HepG2 (cell line): ENCODE measurements around the gene OR1F1. TPM values are rescaled to one million over a fixed set of nuclear protein-coding genes. Genes with fewer than 3 reads are reported as not detected.

ENCODE experiments used
- CAMTA2 ChIP-seq: sonication (generic); formaldehyde crosslinking; IDR thresholded peaks from 2 replicates; pipeline ENCODE4 v1.4.0; 2020; ENCODE audit warnings: mild to moderate bottlenecking, missing genetic modification reagents, borderline replicate concordance
- ELF3 ChIP-seq: IDR thresholded peaks from 2 replicates; pipeline ENCODE4 v1.6.1; 2016; ENCODE audit warnings: missing genetic modification reagents, missing compliant biosample characterization
- IKZF5 ChIP-seq: IDR thresholded peaks from 2 replicates; pipeline ENCODE4 v1.6.1; 2018; ENCODE audit warnings: missing genetic modification reagents, mild to moderate bottlenecking, missing compliant biosample characterization
- KDM5B ChIP-seq: sonication (generic); formaldehyde crosslinking; IDR thresholded peaks from 2 replicates; pipeline ENCODE4 v1.4.0; 2020; ENCODE audit warnings: missing genetic modification reagents, mild to moderate bottlenecking, borderline replicate concordance
- NFIB ChIP-seq: sonication (generic); formaldehyde crosslinking; IDR thresholded peaks from 2 replicates; pipeline ENCODE4 v1.9.0; 2021; ENCODE audit warnings: missing genetic modification reagents, mild to moderate bottlenecking, borderline replicate concordance
- NFKBIZ ChIP-seq: IDR thresholded peaks from 2 replicates; pipeline ENCODE4 v1.6.1; 2018; ENCODE audit warnings: missing genetic modification reagents, missing compliant biosample characterization
- SALL1 ChIP-seq: sonication (generic); formaldehyde crosslinking; IDR thresholded peaks from 2 replicates; pipeline ENCODE4 v1.8.0; 2022; ENCODE audit warnings: mild to moderate bottlenecking, missing genetic modification reagents
- SOX13 ChIP-seq, 3 experiments: fragments of 450-650 bp in 1 of 3; sonication (generic) in 1 of 3; formaldehyde crosslinking in 1 of 3; IDR thresholded peaks in 2 of 3; conservative IDR thresholded peaks in 1 of 3; 2 replicates each; pipeline versions ENCODE4 v1.5.0 to v1.6.1; 2016 to 2020; ENCODE audit warnings: antibody characterized with exemption in 1 of 3, mild to moderate bottlenecking in 1 of 3, missing compliant biosample characterization in 1 of 3, missing genetic modification reagents in 1 of 3, moderate library complexity in 1 of 3
- ZMYM3 ChIP-seq: sonication (generic); formaldehyde crosslinking; IDR thresholded peaks from 2 replicates; pipeline ENCODE4 v1.5.1; 2020; ENCODE audit warnings: mild to moderate bottlenecking, missing genetic modification reagents
- ZNF292 ChIP-seq: sonication (generic); formaldehyde crosslinking; IDR thresholded peaks from 2 replicates; pipeline ENCODE4 v1.8.1; 2022; ENCODE audit warnings: mild to moderate bottlenecking, low read depth, missing genetic modification reagents, borderline replicate concordance
- ZNF430 ChIP-seq: sonication (generic); formaldehyde crosslinking; IDR thresholded peaks from 2 replicates; pipeline ENCODE4 v1.9.0; 2021; ENCODE audit warnings: mild to moderate bottlenecking, missing genetic modification reagents
- ZNF496 ChIP-seq: sonication (generic); formaldehyde crosslinking; IDR thresholded peaks from 2 replicates; pipeline ENCODE4 v1.8.1; 2023; ENCODE audit warnings: mild to moderate bottlenecking, moderate library complexity, missing genetic modification reagents; ENCODE audit not compliant: insufficient replicate concordance
- ZNF839 ChIP-seq: sonication (generic); formaldehyde crosslinking; IDR thresholded peaks from 2 replicates; pipeline ENCODE4 v1.4.0; 2020; ENCODE audit warnings: missing genetic modification reagents, mild to moderate bottlenecking, borderline replicate concordance
- ZNF850 ChIP-seq: sonication (generic); formaldehyde crosslinking; conservative IDR thresholded peaks from 2 replicates; pipeline ENCODE4 v1.9.0; 2021; ENCODE audit warnings: mild to moderate bottlenecking, missing genetic modification reagents
- polyA plus RNA-seq, 8 experiments: library from polyadenylated mRNA; depleted of rRNA in 3 of 8; stranded (reverse) in 7 of 8; unstranded in 1 of 8; fragments of >200 nt; fragmentation: Illumina TruSeq in 4 of 8; extraction: Trizol in 4 of 8; gene quantifications; 2 replicates each; pipeline versions ENCODE4 v1.2.1 to v1.2.3, GENCODE V29; 2011 to 2016; ENCODE audit warnings: low read depth in 4 of 8, missing spikeins in 1 of 8, mixed read lengths in 1 of 8; ENCODE audit not compliant: insufficient read depth in 1 of 8
- total RNA-seq, 5 experiments: library from RNA; depleted of rRNA; stranded (reverse); fragments of >200 nt; fragmentation: Illumina TruSeq; extraction: Trizol; gene quantifications; 2 replicates each; pipeline ENCODE4 v1.2.3, GENCODE V29; 2016; ENCODE audit warnings: low read depth in 1 of 5
- TF ChIP-seq, protein P1 (sequence below): sonication (generic); formaldehyde crosslinking; IDR thresholded peaks from 2 replicates; pipeline ENCODE4 v1.4.0; 2020; ENCODE audit warnings: missing genetic modification reagents
- TF ChIP-seq, protein P2 (sequence below): sonication (generic); formaldehyde crosslinking; IDR thresholded peaks from 2 replicates; pipeline ENCODE4 v1.4.0; 2020; ENCODE audit warnings: missing genetic modification reagents, borderline replicate concordance
- TF ChIP-seq, protein P3 (sequence below): IDR thresholded peaks from 2 replicates; pipeline ENCODE4 v1.6.1; 2016; ENCODE audit warnings: low read depth, control low read depth
- TF ChIP-seq, protein P4 (sequence below): sonication (generic); formaldehyde crosslinking; IDR thresholded peaks from 2 replicates; pipeline ENCODE4 v1.8.0; 2022; ENCODE audit warnings: mild to moderate bottlenecking, missing genetic modification reagents, borderline replicate concordance

The OR1F1 gene
- total and polyA plus RNA-seq, 2 of the 13 experiments (the other 11 are each of a cell fraction or from before 2014, with no cell fraction given), result 0.90 TPM; not detected in 1

DNA sequence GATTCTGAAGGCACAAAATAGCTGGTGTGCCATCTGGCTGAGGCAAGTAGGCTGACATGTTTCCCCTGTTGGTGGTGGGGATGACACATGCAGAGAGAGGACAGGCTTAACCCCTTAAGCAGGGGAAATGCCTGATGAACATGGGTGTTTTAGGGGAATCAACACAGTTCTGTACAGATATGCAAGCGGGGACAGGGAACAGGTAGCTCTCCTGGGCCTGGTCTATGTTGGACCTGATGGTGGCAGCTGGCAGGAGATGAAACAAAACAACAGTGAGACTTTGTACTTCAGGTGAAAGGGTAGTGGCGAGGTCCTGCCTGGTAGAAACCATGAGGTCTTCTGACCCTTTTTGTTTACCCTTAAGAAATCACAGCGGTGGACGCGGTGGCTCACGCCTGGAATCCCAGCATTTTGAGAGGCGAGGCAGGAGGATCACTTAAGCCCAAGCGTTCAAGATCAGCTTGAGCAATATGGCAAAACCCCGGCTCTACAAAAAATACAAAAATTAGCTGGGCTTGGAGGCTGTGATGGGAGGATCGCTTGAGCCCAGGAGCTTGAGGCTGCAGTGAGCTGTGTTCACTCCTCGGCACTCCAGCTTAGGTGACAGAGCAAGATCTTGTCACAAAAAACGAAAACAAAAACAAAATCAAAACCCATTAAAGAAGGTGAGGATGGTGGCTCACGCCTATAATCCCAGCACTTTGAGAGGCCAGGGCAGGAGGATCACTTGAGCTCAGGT, 10.5 kb downstream of the OR1F1 start (continued):
- TF ChIP-seq, protein P1, sequence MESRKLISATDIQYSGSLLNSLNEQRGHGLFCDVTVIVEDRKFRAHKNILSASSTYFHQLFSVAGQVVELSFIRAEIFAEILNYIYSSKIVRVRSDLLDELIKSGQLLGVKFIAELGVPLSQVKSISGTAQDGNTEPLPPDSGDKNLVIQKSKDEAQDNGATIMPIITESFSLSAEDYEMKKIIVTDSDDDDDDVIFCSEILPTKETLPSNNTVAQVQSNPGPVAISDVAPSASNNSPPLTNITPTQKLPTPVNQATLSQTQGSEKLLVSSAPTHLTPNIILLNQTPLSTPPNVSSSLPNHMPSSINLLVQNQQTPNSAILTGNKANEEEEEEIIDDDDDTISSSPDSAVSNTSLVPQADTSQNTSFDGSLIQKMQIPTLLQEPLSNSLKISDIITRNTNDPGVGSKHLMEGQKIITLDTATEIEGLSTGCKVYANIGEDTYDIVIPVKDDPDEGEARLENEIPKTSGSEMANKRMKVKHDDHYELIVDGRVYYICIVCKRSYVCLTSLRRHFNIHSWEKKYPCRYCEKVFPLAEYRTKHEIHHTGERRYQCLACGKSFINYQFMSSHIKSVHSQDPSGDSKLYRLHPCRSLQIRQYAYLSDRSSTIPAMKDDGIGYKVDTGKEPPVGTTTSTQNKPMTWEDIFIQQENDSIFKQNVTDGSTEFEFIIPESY, result no peak; the same call in 1 of the 2 replicates
- TF ChIP-seq ZMYM3 (CRISPR knock-in tag) (peak; percentile 12; the same call in 1 of the 2 replicates), ZNF850 (CRISPR knock-in tag) (no peak), IKZF5 (CRISPR knock-in tag) (no peak; the same call in 1 of the 2 replicates), ZNF292 (no peak), NFKBIZ (no peak), ZNF430 (CRISPR knock-in tag) (peak; percentile 40; the same call in 1 of the 2 replicates), NFIB (no peak), KDM5B (CRISPR knock-in tag) (no peak), CAMTA2 (CRISPR knock-in tag) (no peak), ELF3 (CRISPR knock-in tag) (0 out of 2 replicates have a peak, but pooled peaks have one; percentile 14), SOX13 (IDR thresholded peaks at IDR 0.05) (no peak), SOX13 (CRISPR knock-in tag; conservative IDR thresholded peaks at IDR 0.05 in 1 of 2, IDR thresholded peaks at IDR 0.05 in 1 of 2) (peak in 1 of 2 experiments; percentile 66; a peak in 1 of 4 replicates), ZNF496 (no peak), SALL1 (peak; percentile 80), ZNF839 (CRISPR knock-in tag) (no peak)
- TF ChIP-seq, protein P2, sequence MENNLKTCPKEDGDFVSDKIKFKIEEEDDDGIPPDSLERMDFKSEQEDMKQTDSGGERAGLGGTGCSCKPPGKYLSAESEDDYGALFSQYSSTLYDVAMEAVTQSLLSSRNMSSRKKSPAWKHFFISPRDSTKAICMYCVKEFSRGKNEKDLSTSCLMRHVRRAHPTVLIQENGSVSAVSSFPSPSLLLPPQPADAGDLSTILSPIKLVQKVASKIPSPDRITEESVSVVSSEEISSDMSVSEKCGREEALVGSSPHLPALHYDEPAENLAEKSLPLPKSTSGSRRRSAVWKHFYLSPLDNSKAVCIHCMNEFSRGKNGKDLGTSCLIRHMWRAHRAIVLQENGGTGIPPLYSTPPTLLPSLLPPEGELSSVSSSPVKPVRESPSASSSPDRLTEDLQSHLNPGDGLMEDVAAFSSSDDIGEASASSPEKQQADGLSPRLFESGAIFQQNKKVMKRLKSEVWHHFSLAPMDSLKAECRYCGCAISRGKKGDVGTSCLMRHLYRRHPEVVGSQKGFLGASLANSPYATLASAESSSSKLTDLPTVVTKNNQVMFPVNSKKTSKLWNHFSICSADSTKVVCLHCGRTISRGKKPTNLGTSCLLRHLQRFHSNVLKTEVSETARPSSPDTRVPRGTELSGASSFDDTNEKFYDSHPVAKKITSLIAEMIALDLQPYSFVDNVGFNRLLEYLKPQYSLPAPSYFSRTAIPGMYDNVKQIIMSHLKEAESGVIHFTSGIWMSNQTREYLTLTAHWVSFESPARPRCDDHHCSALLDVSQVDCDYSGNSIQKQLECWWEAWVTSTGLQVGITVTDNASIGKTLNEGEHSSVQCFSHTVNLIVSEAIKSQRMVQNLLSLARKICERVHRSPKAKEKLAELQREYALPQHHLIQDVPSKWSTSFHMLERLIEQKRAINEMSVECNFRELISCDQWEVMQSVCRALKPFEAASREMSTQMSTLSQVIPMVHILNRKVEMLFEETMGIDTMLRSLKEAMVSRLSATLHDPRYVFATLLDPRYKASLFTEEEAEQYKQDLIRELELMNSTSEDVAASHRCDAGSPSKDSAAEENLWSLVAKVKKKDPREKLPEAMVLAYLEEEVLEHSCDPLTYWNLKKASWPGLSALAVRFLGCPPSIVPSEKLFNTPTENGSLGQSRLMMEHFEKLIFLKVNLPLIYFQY (CRISPR knock-in tag), result no peak
- TF ChIP-seq, protein P3, sequence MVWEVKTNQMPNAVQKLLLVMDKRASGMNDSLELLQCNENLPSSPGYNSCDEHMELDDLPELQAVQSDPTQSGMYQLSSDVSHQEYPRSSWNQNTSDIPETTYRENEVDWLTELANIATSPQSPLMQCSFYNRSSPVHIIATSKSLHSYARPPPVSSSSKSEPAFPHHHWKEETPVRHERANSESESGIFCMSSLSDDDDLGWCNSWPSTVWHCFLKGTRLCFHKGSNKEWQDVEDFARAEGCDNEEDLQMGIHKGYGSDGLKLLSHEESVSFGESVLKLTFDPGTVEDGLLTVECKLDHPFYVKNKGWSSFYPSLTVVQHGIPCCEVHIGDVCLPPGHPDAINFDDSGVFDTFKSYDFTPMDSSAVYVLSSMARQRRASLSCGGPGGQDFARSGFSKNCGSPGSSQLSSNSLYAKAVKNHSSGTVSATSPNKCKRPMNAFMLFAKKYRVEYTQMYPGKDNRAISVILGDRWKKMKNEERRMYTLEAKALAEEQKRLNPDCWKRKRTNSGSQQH, result no peak
- TF ChIP-seq, protein P4, sequence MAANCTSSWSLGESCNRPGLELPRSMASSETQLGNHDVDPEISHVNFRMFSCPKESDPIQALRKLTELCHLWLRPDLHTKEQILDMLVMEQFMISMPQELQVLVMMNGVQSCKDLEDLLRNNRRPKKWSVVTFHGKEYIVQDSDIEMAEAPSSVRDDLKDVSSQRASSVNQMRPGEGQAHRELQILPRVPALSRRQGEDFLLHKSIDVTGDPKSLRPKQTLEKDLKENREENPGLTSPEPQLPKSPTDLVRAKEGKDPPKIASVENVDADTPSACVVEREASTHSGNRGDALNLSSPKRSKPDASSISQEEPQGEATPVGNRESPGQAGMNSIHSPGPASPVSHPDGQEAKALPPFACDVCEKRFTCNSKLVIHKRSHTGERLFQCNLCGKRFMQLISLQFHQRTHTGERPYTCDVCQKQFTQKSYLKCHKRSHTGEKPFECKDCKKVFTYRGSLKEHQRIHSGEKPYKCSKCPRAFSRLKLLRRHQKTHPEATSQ (CRISPR knock-in tag), result no peak
